ENCODE data around the gene NRG2. TPM values are rescaled to one million over a fixed set of nuclear protein-coding genes. Genes with fewer than 3 reads are reported as not detected.

The NRG2 gene
- total and polyA plus RNA-seq, 4 experiments from 2014 or later: 0.11 to 0.17 (median 0.15) TPM; not detected in 1

DNA sequence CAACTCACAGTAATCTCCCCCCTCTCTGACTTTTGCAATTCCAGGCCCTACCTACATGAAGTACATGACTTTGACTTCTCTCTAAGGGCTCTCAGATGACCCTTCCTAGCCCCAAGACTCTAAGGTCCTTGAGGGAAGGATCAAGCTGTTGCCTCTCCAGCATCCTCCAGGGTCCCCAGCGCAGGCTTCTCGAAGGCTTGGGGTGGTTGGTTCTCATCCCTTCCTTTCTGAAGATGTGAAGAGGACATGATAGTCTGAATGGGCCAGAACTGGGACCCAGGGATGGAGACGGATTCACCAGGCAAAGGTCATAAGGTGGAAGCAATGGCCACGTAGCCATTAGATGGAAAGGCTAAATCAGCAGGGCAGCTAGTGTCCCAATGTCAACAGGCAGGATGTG lies 86.8 kb downstream of the NRG2 start:
- intact Hi-C loops (cut with micrococcal nuclease): no loop called here
- DNase-seq: no peak
- no peaks in the 10 kb centered on the region for H3K27me3 ChIP-seq (ENCODE audit: insufficient read depth, low read length)
- H3K4me3 Mint-ChIP-seq: peak overlapping the region in 1 of 8 donors; percentile 21
- H3K4me1 Mint-ChIP-seq: peaks cover 0 to 3% (median 0%) of the 10 kb centered on the region in 4 donors
- H3K36me3 ChIP-seq (ENCODE audit: insufficient read depth, low read length): no peaks in the 10 kb centered on the region
- POLR2A ChIA-PET (ENCODE audit: partially characterized antibody): no interaction called here
- no peaks in the 10 kb centered on the region for H3K36me3 Mint-ChIP-seq
- no peaks in the 10 kb centered on the region for H3K9me3 ChIP-seq (ENCODE audit: control insufficient read depth in 1 of 2, low read length in 2 of 2)
- H3K27ac ChIP-seq (ENCODE audit: low read depth, low read length): no peak overlapping the region
- no peaks in the 10 kb centered on the region for H3K9me3 Mint-ChIP-seq
- H3K4me1 ChIP-seq (ENCODE audit: insufficient read depth, low read length): no peaks in the 10 kb centered on the region
- peaks cover 8 to 11% of the 10 kb centered on the region in 2 donors for H3K27me3 Mint-ChIP-seq
- H3K27ac Mint-ChIP-seq: no peak overlapping the region
- no peak overlapping the region for H3K4me3 ChIP-seq (ENCODE audit: low read length in 2 of 2)
- CTCF ChIA-PET (ENCODE audit: partially characterized antibody): interaction anchor here (5.1 kb wide), 1 partner anchor 13 kb away, joined by 43 read pairs; no protein-coding TSS in a partner anchor

GRCh38 chr5:139955616-139956273 lies 87.4 kb downstream of the NRG2 start:
- ChIA-PET CTCF (ENCODE audit: partially characterized antibody) (interaction anchor here (5.1 kb wide), 1 partner anchor 14 kb away, joined by 43 read pairs; no protein-coding TSS in a partner anchor), POLR2A (ENCODE audit: partially characterized antibody) (no interaction called here)
- no peaks in the 10 kb centered on the region for H3K4me1 ChIP-seq (ENCODE audit: insufficient read depth, low read length)
- intact Hi-C loops (cut with micrococcal nuclease): no loop called here
- DNase-seq: no peak
- Mint-ChIP-seq H3K36me3 (no peaks in the 10 kb centered on the region), H3K4me1 (peaks cover 0 to 3% (median 0%) of the 10 kb centered on the region in 4 donors), H3K4me3 (no peak overlapping the region), H3K27me3 (peaks cover 9 to 14% of the 10 kb centered on the region in 2 donors), H3K9me3 (no peaks in the 10 kb centered on the region), H3K27ac (no peak overlapping the region)
- H3K4me3 ChIP-seq (ENCODE audit: low read length in 2 of 2): no peak overlapping the region
- H3K9me3 ChIP-seq (ENCODE audit: control insufficient read depth in 1 of 2, low read length in 2 of 2): no peaks in the 10 kb centered on the region
- H3K36me3 ChIP-seq (ENCODE audit: insufficient read depth, low read length): no peaks in the 10 kb centered on the region
- no peaks in the 10 kb centered on the region for H3K27me3 ChIP-seq (ENCODE audit: insufficient read depth, low read length)
- H3K27ac ChIP-seq (ENCODE audit: low read depth, low read length): no peak overlapping the region

- Histone ChIP-seq H3K27ac (ENCODE audit: low read depth, low read length) (no peak overlapping the region), H3K36me3 (ENCODE audit: insufficient read depth, low read length) (no peaks in the 10 kb centered on the region), H3K9me3 (ENCODE audit: control insufficient read depth in 1 of 2, low read length in 2 of 2) (no peaks in the 10 kb centered on the region), H3K4me3 (ENCODE audit: low read length in 2 of 2) (no peak overlapping the region), H3K27me3 (ENCODE audit: insufficient read depth, low read length) (no peaks in the 10 kb centered on the region), H3K4me1 (ENCODE audit: insufficient read depth, low read length) (no peaks in the 10 kb centered on the region)
- no peak overlapping the region for H3K27ac Mint-ChIP-seq
- CTCF ChIA-PET (ENCODE audit: partially characterized antibody): interaction anchor here (5.1 kb wide), 1 partner anchor 14 kb away, joined by 43 read pairs; no protein-coding TSS in a partner anchor
- H3K9me3 Mint-ChIP-seq: no peaks in the 10 kb centered on the region
- peaks cover 11 to 15% of the 10 kb centered on the region in 2 donors for H3K27me3 Mint-ChIP-seq
- intact Hi-C loops (cut with micrococcal nuclease): no loop called here
- POLR2A ChIA-PET (ENCODE audit: partially characterized antibody): no interaction called here
- DNase-seq: no peak
- no peaks in the 10 kb centered on the region for H3K36me3 Mint-ChIP-seq
- no peak overlapping the region for H3K4me3 Mint-ChIP-seq
- peaks cover 0 to 3% (median 0%) of the 10 kb centered on the region in 4 donors for H3K4me1 Mint-ChIP-seq
Observed at GRCh38 chr5:139955053-139955605, 88.0 kb downstream of the NRG2 start.

- CTCF ChIA-PET (ENCODE audit: partially characterized antibody): interaction anchor here (5.1 kb wide), 1 partner anchor 15 kb away, joined by 43 read pairs; no protein-coding TSS in a partner anchor
- no peaks in the 10 kb centered on the region for H3K36me3 ChIP-seq (ENCODE audit: insufficient read depth, low read length)
- H3K27ac ChIP-seq (ENCODE audit: low read depth, low read length): no peak overlapping the region
- no peaks in the 10 kb centered on the region for H3K9me3 ChIP-seq (ENCODE audit: control insufficient read depth in 1 of 2, low read length in 2 of 2)
- intact Hi-C loops (cut with micrococcal nuclease): no loop called here
- H3K4me3 ChIP-seq (ENCODE audit: low read length in 2 of 2): no peak overlapping the region
- no peaks in the 10 kb centered on the region for H3K4me1 ChIP-seq (ENCODE audit: insufficient read depth, low read length)
- H3K36me3 Mint-ChIP-seq: no peaks in the 10 kb centered on the region
- POLR2A ChIA-PET (ENCODE audit: partially characterized antibody): no interaction called here
- H3K27ac Mint-ChIP-seq: peak overlapping the region in 1 of 7 donors; percentile 7
- no peaks in the 10 kb centered on the region for H3K9me3 Mint-ChIP-seq
- H3K27me3 Mint-ChIP-seq: peaks cover 11 to 19% of the 10 kb centered on the region in 2 donors
- no peak overlapping the region for H3K4me3 Mint-ChIP-seq
- no peaks in the 10 kb centered on the region for H3K27me3 ChIP-seq (ENCODE audit: insufficient read depth, low read length)
- no peak for DNase-seq
- H3K4me1 Mint-ChIP-seq: peaks cover 0 to 3% (median 0%) of the 10 kb centered on the region in 4 donors
Observed at GRCh38 chr5:139954462-139954861, 88.6 kb downstream of the NRG2 start.

DNA sequence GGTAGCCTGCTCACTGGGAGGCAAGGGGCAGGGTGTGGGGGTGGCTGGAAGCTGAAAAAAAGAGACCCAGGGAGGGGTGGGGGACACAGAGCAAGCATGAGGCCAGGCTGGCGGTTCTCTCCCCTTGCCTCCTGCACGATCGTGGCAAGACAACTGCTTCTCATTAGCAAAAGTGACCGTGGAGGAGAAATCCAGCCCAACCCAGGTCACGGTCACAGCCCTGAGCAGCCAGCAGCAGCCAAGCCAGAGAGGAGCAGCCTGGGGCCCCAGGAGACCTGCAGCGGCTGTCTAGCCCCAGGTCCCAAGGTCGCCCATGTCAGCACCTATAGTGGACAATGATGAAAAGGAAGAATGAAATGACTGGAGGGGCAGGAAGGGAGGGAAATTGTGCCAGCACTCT lies 89.1 kb downstream of the NRG2 start:
- DNase-seq: no peak
- H3K36me3 Mint-ChIP-seq: no peaks in the 10 kb centered on the region
- CTCF ChIA-PET (ENCODE audit: partially characterized antibody): interaction anchor here (2.0 to 5.1 kb wide), 2 partner anchors 15 kb away, joined by 9 to 43 read pairs; no protein-coding TSS in a partner anchor
- Histone ChIP-seq H3K4me3 (ENCODE audit: low read length in 2 of 2) (no peak overlapping the region), H3K27ac (ENCODE audit: low read depth, low read length) (no peak overlapping the region), H3K9me3 (ENCODE audit: control insufficient read depth in 1 of 2, low read length in 2 of 2) (no peaks in the 10 kb centered on the region), H3K36me3 (ENCODE audit: insufficient read depth, low read length) (no peaks in the 10 kb centered on the region), H3K27me3 (ENCODE audit: insufficient read depth, low read length) (no peaks in the 10 kb centered on the region), H3K4me1 (ENCODE audit: insufficient read depth, low read length) (no peaks in the 10 kb centered on the region)
- H3K9me3 Mint-ChIP-seq: no peaks in the 10 kb centered on the region
- H3K4me3 Mint-ChIP-seq: no peak overlapping the region
- H3K27ac Mint-ChIP-seq: no peak overlapping the region
- POLR2A ChIA-PET (ENCODE audit: partially characterized antibody): no interaction called here
- peaks cover 13 to 20% of the 10 kb centered on the region in 2 donors for H3K27me3 Mint-ChIP-seq
- H3K4me1 Mint-ChIP-seq: peaks cover 0 to 3% (median 0%) of the 10 kb centered on the region in 4 donors
- intact Hi-C loops (cut with micrococcal nuclease): no loop called here

GRCh38 chr5:139952574-139952973 lies 90.5 kb downstream of the NRG2 start:
- Histone ChIP-seq H3K4me3 (ENCODE audit: low read length in 2 of 2) (no peak overlapping the region), H3K36me3 (ENCODE audit: insufficient read depth, low read length) (no peaks in the 10 kb centered on the region), H3K4me1 (ENCODE audit: insufficient read depth, low read length) (no peaks in the 10 kb centered on the region), H3K27ac (ENCODE audit: low read depth, low read length) (no peak overlapping the region), H3K27me3 (ENCODE audit: insufficient read depth, low read length) (no peaks in the 10 kb centered on the region), H3K9me3 (ENCODE audit: control insufficient read depth in 1 of 2, low read length in 2 of 2) (no peaks in the 10 kb centered on the region)
- POLR2A ChIA-PET (ENCODE audit: partially characterized antibody): no interaction called here
- no peak for DNase-seq
- H3K27ac Mint-ChIP-seq: no peak overlapping the region
- H3K4me1 Mint-ChIP-seq: peaks cover 0 to 3% (median 0%) of the 10 kb centered on the region in 4 donors
- H3K4me3 Mint-ChIP-seq: no peak overlapping the region
- CTCF ChIA-PET (ENCODE audit: partially characterized antibody): interaction anchor here (2.0 kb wide), 1 partner anchor 16 kb away, joined by 9 read pairs; no protein-coding TSS in a partner anchor
- no peaks in the 10 kb centered on the region for H3K36me3 Mint-ChIP-seq
- no peaks in the 10 kb centered on the region for H3K9me3 Mint-ChIP-seq
- intact Hi-C loops (cut with micrococcal nuclease): no loop called here
- H3K27me3 Mint-ChIP-seq: peaks cover 17 to 31% of the 10 kb centered on the region in 2 donors

DNA sequence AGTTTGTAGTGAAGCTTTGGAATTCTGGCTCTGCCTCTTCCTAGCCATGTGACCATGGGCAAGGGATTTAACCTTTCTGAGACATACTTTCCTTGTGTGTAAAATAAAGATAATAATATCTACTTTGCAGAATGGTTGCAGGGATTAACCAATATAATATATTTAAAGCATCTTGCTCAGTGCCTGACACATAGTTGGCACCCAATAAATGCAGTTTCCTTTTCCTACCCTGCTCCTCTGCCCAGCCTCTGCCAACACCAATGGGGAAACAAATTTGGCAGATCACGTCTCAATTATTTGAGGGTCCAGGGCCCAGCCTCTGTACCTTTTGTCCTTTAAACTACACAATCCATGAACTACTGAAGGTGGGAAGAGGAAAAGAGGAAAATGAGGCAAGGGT lies 91.1 kb downstream of the NRG2 start:
- no peak overlapping the region for H3K27ac Mint-ChIP-seq
- H3K27me3 ChIP-seq (ENCODE audit: insufficient read depth, low read length): peaks cover 2% of the 10 kb centered on the region
- H3K4me3 ChIP-seq (ENCODE audit: low read length in 2 of 2): no peak overlapping the region
- peaks cover 0 to 3% (median 0%) of the 10 kb centered on the region in 4 donors for H3K4me1 Mint-ChIP-seq
- DNase-seq: no peak
- H3K27me3 Mint-ChIP-seq: peaks cover 17 to 31% of the 10 kb centered on the region in 2 donors
- H3K27ac ChIP-seq (ENCODE audit: low read depth, low read length): no peak overlapping the region
- no peaks in the 10 kb centered on the region for H3K36me3 Mint-ChIP-seq
- H3K4me3 Mint-ChIP-seq: no peak overlapping the region
- POLR2A ChIA-PET (ENCODE audit: partially characterized antibody): no interaction called here
- H3K4me1 ChIP-seq (ENCODE audit: insufficient read depth, low read length): no peaks in the 10 kb centered on the region
- H3K9me3 Mint-ChIP-seq: no peaks in the 10 kb centered on the region
- no peaks in the 10 kb centered on the region for H3K36me3 ChIP-seq (ENCODE audit: insufficient read depth, low read length)
- intact Hi-C loops (cut with micrococcal nuclease): no loop called here
- H3K9me3 ChIP-seq (ENCODE audit: control insufficient read depth in 1 of 2, low read length in 2 of 2): no peaks in the 10 kb centered on the region
- CTCF ChIA-PET (ENCODE audit: partially characterized antibody): interaction anchor here (0.9 to 2.0 kb wide), 2 partner anchors 15 to 17 kb away, joined by 3 to 9 read pairs; no protein-coding TSS in a partner anchor
